ENCODE measurements around the gene PACS1.
A peak's percentile ranks its signal among the peaks of the same experiment; 100 is the strongest.
"Not testable (repeated sequence)": the region's sequence is repeated elsewhere in the genome, so short reads cannot be mapped to it uniquely, and the experiment has no call there.

PACS1 gene

GRCh38 chr11:66112041-66112491, 42.0 kb downstream of the PACS1 start:
- DNase-seq: no peak

GRCh38 chr11:66112601-66113499, 42.8 kb downstream of the PACS1 start:
- DNase-seq: no peak

GRCh38 chr11:66114957-66115356, 44.9 kb downstream of the PACS1 start:
- DNase-seq: not testable (repeated sequence)

GRCh38 chr11:66115638-66116301, 45.7 kb downstream of the PACS1 start:
- peak in 1 of 5 donors; percentile 69 for DNase-seq

GRCh38 chr11:66116576-66117361, 46.7 kb downstream of the PACS1 start:
- DNase-seq: no peak

- DNase-seq: no peak
Observed at GRCh38 chr11:66118847-66119246, 48.8 kb downstream of the PACS1 start.

- DNase-seq: no peak
Observed at GRCh38 chr11:66119348-66120133, 49.5 kb downstream of the PACS1 start.

GRCh38 chr11:66121466-66121865, 51.4 kb downstream of the PACS1 start:
- DNase-seq: no peak

GRCh38 chr11:66123902-66124301, 53.8 kb downstream of the PACS1 start:
- no peak for DNase-seq

GRCh38 chr11:66124564-66124963, 54.5 kb downstream of the PACS1 start:
- DNase-seq: no peak

GRCh38 chr11:66126064-66126463, 56.0 kb downstream of the PACS1 start:
- DNase-seq: peak in 1 of 5 donors; percentile 39

GRCh38 chr11:66126808-66127555, 56.9 kb downstream of the PACS1 start:
- peak; percentile 17 to 64 (median 47) for DNase-seq

GRCh38 chr11:66130978-66131377, 60.9 kb downstream of the PACS1 start:
- no peak for DNase-seq

GRCh38 chr11:66131937-66132632, 62.0 kb downstream of the PACS1 start:
- no peak for DNase-seq

- DNase-seq: no peak
Observed at GRCh38 chr11:66133216-66133775, 63.2 kb downstream of the PACS1 start.

GRCh38 chr11:66136752-66137123, 66.7 kb downstream of the PACS1 start:
- DNase-seq: no peak

- DNase-seq: no peak
Observed at GRCh38 chr11:66139817-66140404, 69.8 kb downstream of the PACS1 start.

- DNase-seq: no peak
Observed at GRCh38 chr11:66142370-66143263, 72.5 kb downstream of the PACS1 start.

- DNase-seq: no peak
Observed at GRCh38 chr11:66143264-66143566, 73.1 kb downstream of the PACS1 start.

Data from T-helper 1 cell (primary cell).